Measurements from ENCODE around the gene VWCE.
"Not testable (repeated sequence)": the region's sequence is repeated elsewhere in the genome, so short reads cannot be mapped to it uniquely, and the experiment has no call there.

The VWCE gene

GRCh38 chr11:61279934-61280659, 15.0 kb downstream of the VWCE start:
- DNase-seq: no peak

- no peak for DNase-seq
Observed at GRCh38 chr11:61278001-61278470, 17.1 kb downstream of the VWCE start.

GRCh38 chr11:61277186-61278000, 17.7 kb downstream of the VWCE start:
- DNase-seq: no peak

GRCh38 chr11:61275191-61275590, 19.9 kb downstream of the VWCE start:
- DNase-seq: no peak

GRCh38 chr11:61274084-61274483, 21.0 kb downstream of the VWCE start:
- no peak for DNase-seq

GRCh38 chr11:61273178-61274078, 21.7 kb downstream of the VWCE start:
- no peak for DNase-seq

GRCh38 chr11:61272731-61273130, 22.4 kb downstream of the VWCE start:
- DNase-seq: no peak

- DNase-seq: no peak
Observed at GRCh38 chr11:61270354-61271076, 24.6 kb downstream of the VWCE start.

GRCh38 chr11:61268588-61269250, 26.4 kb downstream of the VWCE start:
- no peak for DNase-seq

GRCh38 chr11:61267437-61267841, 27.7 kb downstream of the VWCE start:
- DNase-seq: no peak

GRCh38 chr11:61266602-61267001, 28.5 kb downstream of the VWCE start:
- no peak for DNase-seq

- DNase-seq: no peak
Observed at GRCh38 chr11:61265357-61265756, 29.8 kb downstream of the VWCE start.

- no peak for DNase-seq
Observed at GRCh38 chr11:61264795-61265194, 30.3 kb downstream of the VWCE start.

- DNase-seq: no peak
Observed at GRCh38 chr11:61264371-61264770, 30.7 kb downstream of the VWCE start.

- DNase-seq: no peak
Observed at GRCh38 chr11:61259363-61259762, 35.8 kb downstream of the VWCE start.

GRCh38 chr11:61258546-61258945, 36.6 kb downstream of the VWCE start:
- DNase-seq: no peak

GRCh38 chr11:61256710-61257482, 38.2 kb downstream of the VWCE start:
- no peak for DNase-seq

- peak; percentile 12 to 18 for DNase-seq
Observed at GRCh38 chr11:61254403-61255025, 40.6 kb downstream of the VWCE start.

- DNase-seq: not testable (repeated sequence)
Observed at GRCh38 chr11:61252332-61252731, 42.8 kb downstream of the VWCE start.

Data from SHP77 (cell line).